Parietal lobe (tissue), 1 donor: ENCODE measurements around the gene PAFAH1B2. TPM values are rescaled to one million over a fixed set of nuclear protein-coding genes. Genes with fewer than 3 reads are reported as not detected.

Experiments used
- total RNA-seq: library from RNA; depleted of rRNA; stranded (reverse); fragments of >200 nt; gene quantifications from one replicate; pipeline ENCODE4 v1.2.3, GENCODE V29; 2014

PAFAH1B2 gene
- total RNA-seq, result 156 TPM

GRCh38 chr11:117143871-117144476 lies at the start of gene PAFAH1B2:
PAFAH1B2 (plus strand) TSS chr11:117144287; CDS start chr11:117152448, 8,161 bp downstream.

GRCh38 chr11:117098269-117099232 lies 45.5 kb upstream of the PAFAH1B2 start, which contains the start of gene SIK3:
SIK3 (minus strand) TSS chr11:117098428; CDS start chr11:117098415, 13 bp downstream.

GRCh38 chr11:117178210-117179034 lies 34.3 kb downstream of the PAFAH1B2 start, which contains the start of gene SIDT2:
SIDT2 (plus strand) TSS chr11:117178743; CDS start chr11:117179264, 521 bp downstream.

GRCh38 chr11:117199053-117199915 lies 55.2 kb downstream of the PAFAH1B2 start, which contains the start of gene TAGLN:
TAGLN (plus strand) TSS chr11:117199370; CDS start chr11:117203014, 3,644 bp downstream.

Other genes with a start within 250 kb of the PAFAH1B2 start
- gene SIK3, start 45.9 kb upstream of the PAFAH1B2 start, total RNA-seq, result 57.3 TPM
- 19.7 TPM for gene SIDT2, start 34.5 kb downstream of the PAFAH1B2 start, total RNA-seq
- 6.3 TPM for gene TAGLN, start 55.1 kb downstream of the PAFAH1B2 start, total RNA-seq
- gene PCSK7, start 87.8 kb downstream of the PAFAH1B2 start, total RNA-seq, result 48.5 TPM
- gene RNF214, start 88.4 kb downstream of the PAFAH1B2 start, total RNA-seq, result 37.9 TPM
- 13.8 TPM for gene BACE1-AS, start 147.1 kb downstream of the PAFAH1B2 start, total RNA-seq
- gene BACE1, start 172.0 kb downstream of the PAFAH1B2 start, total RNA-seq, result 39.1 TPM
- 47.3 TPM for gene CEP164, start 183.6 kb downstream of the PAFAH1B2 start, total RNA-seq